IPS-20b (cell line): ENCODE measurements around the gene CPSF4.
A peak's percentile ranks its signal among the peaks of the same experiment; 100 is the strongest.
"Not testable (repeated sequence)": the region's sequence is repeated elsewhere in the genome, so short reads cannot be mapped to it uniquely, and the experiment has no call there.

Experiments used
- H3K27ac ChIP-seq: one replicate; pipeline ENCODE4 v1.5.1; 2013; ENCODE audit warnings: low read length
- H3K27me3 ChIP-seq: 2 replicates; pipeline ENCODE4 v1.6.1; 2013; ENCODE audit warnings: mild to moderate bottlenecking, low read length, inconsistent platforms; ENCODE audit not compliant: insufficient read depth
- H3K36me3 ChIP-seq: 2 replicates; pipeline ENCODE4 v1.6.1; 2013; ENCODE audit warnings: low read depth, mild to moderate bottlenecking, inconsistent platforms, low read length, moderate library complexity; ENCODE audit not compliant: insufficient read depth
- H3K4me1 ChIP-seq: 2 replicates; pipeline ENCODE4 v1.6.1; 2013; ENCODE audit warnings: mild to moderate bottlenecking, control low read depth, inconsistent platforms, low read length, moderate library complexity; ENCODE audit not compliant: insufficient read depth
- H3K4me3 ChIP-seq: 2 replicates; pipeline ENCODE4 v1.5.1; 2013; ENCODE audit warnings: mild to moderate bottlenecking, low read length, inconsistent platforms
- H3K9ac ChIP-seq: 2 replicates; pipeline ENCODE4 v1.6.1; 2013; ENCODE audit warnings: low read depth, mild to moderate bottlenecking, inconsistent platforms, low read length, moderate library complexity
- H3K9me3 ChIP-seq: 2 replicates; pipeline ENCODE4 v1.6.1; 2013; ENCODE audit warnings: mild to moderate bottlenecking, low read depth, low read length, inconsistent platforms; ENCODE audit not compliant: insufficient read depth

The CPSF4 gene

DNA sequence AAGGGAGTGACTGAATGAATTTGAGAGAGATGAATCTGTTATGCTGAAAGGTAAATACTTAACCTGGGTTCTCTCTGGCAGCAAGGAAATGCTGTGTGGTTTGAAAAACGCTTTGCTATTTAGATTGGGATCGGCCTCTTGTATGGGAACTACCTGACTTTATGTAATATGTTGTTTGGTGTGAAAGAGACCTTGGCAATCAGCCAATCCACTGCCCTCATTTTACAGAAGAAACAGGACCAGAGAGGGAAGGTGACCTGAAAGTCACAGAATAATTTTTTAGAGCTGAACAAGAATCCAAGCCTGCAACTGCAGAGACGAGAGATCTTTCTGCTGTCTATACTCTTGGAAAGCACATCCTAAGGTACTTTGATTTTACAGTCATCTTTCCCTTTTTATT, 28.9 kb upstream of the CPSF4 start:
- Histone ChIP-seq H3K9me3 (no peaks in the 10 kb centered on the region), H3K4me3 (peak overlapping the region; percentile 100), H3K4me1 (peaks cover 13% of the 10 kb centered on the region), H3K9ac (peak overlapping the region; percentile 100), H3K27ac (no peak overlapping the region), H3K36me3 (peaks cover 55% of the 10 kb centered on the region), H3K27me3 (no peaks in the 10 kb centered on the region)

- Histone ChIP-seq H3K4me3 (no peak overlapping the region), H3K4me1 (peaks cover 13% of the 10 kb centered on the region), H3K36me3 (peaks cover 56% of the 10 kb centered on the region), H3K27me3 (no peaks in the 10 kb centered on the region), H3K9ac (no peak overlapping the region), H3K9me3 (no peaks in the 10 kb centered on the region), H3K27ac (no peak overlapping the region)
These were observed 28.1 kb upstream of the CPSF4 start for GRCh38 chr7:99410635-99411034.

DNA sequence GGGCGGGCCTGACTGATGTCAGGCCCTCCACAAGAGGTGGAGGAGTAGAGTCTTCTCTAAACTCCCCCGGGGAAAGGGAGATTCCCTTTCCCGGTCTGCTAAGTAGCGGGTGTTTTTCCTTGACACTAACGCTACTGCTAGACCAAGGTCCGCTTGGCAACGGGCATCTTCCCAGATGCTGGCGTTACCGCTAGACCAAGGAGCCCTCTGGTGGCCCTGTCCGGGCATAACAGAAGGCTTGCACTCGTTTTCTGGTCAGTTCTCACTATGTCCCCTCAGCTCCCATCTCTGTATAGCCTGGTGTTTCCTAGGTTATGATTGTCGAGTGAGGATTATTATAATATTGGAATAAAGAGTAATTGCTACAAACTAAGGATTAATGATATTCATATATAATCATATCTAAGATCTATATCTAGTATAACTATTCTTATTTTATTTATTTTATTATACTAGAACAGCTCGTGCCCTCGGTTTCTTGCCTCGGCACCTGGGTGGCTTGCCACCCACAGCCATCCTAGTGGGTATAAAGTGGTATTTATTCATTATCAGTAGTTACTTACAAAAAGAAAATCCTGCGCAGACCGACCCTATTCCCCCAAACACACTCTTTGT, 23.1 kb upstream of the CPSF4 start:
- H3K27ac ChIP-seq, H3K9ac ChIP-seq, H3K27me3 ChIP-seq, H3K4me1 ChIP-seq, H3K4me3 ChIP-seq, H3K9me3 ChIP-seq: not testable (repeated sequence)
- peaks cover 92% of the 10 kb centered on the region for H3K36me3 ChIP-seq

DNA sequence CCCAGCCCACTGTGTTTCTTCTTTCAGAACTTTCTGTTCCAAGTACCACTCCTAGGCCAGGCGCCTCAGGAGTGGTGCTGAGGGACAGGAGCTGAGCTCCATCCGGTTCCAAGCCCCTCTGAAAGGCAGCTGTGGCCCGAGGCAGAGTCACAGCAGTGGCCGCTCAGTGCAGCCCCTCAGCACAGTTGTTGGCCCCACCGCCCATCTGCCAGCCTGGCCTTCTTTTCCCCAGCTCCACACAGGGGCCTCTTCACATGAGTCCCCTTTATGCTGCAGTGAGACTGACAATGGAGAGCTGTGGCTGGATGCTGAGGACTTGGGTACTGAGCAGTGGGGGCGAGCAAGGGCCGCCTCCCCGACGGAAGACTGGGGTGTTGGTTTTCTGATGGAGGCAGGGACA, 20.5 kb upstream of the CPSF4 start:
- H3K4me1 ChIP-seq: no peaks in the 10 kb centered on the region; the same call in 1 of the 2 replicates
- peaks cover 93% of the 10 kb centered on the region for H3K36me3 ChIP-seq
- no peaks in the 10 kb centered on the region for H3K9me3 ChIP-seq
- H3K9ac ChIP-seq: no peak overlapping the region
- H3K27me3 ChIP-seq: no peaks in the 10 kb centered on the region
- no peak overlapping the region for H3K4me3 ChIP-seq
- H3K27ac ChIP-seq: no peak overlapping the region

- Histone ChIP-seq H3K36me3 (peaks cover 94% of the 10 kb centered on the region), H3K4me1 (no peaks in the 10 kb centered on the region; the same call in 1 of the 2 replicates), H3K27me3 (no peaks in the 10 kb centered on the region), H3K4me3 (no peak overlapping the region), H3K9ac (no peak overlapping the region), H3K9me3 (no peaks in the 10 kb centered on the region), H3K27ac (no peak overlapping the region)
These were observed 19.3 kb upstream of the CPSF4 start for GRCh38 chr7:99419323-99420021.

DNA sequence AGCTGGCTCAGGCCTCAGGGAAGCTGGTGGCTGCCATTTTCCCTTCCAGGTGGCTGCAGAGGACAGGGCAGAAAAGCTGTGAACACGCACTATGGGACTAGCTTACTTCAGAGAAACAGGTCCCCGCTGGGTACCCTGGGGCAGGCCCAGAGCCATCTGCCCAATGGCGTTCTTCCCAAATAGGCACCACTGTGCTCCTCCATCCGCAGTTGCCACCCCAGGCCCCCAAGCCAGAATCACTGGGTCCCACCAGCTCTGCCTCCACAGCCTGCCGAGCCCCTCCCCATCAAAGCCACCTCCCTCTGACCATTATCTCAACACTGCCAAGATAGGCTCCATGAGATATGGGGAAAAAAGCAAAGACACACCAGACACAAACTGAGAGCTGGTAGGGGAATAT, 18.5 kb upstream of the CPSF4 start:
- Histone ChIP-seq H3K27ac (no peak overlapping the region), H3K27me3 (no peaks in the 10 kb centered on the region), H3K4me3 (no peak overlapping the region), H3K36me3 (peaks cover 94% of the 10 kb centered on the region), H3K4me1 (no peaks in the 10 kb centered on the region; the same call in 1 of the 2 replicates), H3K9ac (no peak overlapping the region), H3K9me3 (no peaks in the 10 kb centered on the region)

DNA sequence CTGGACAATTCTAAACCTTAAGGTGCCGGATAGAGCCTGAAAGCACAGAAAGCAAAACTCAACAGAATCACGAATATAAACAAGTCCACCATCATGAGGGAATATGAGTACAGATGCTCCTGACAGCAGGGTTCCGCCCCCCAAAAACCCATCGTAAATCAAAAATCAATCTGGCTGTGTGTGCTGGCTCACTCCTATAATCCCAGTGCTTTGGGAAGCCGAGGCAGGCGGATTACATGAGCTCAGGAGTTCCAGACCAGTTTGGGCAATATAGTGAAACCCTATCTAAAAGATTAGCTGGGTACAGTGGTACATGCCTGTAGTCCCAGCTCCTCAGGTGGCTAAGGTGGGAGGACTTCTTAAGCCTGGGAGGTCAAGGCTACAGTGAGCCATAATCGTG, 17.8 kb upstream of the CPSF4 start:
- Histone ChIP-seq H3K9me3 (no peaks in the 10 kb centered on the region), H3K36me3 (peaks cover 97% of the 10 kb centered on the region), H3K27ac (no peak overlapping the region)

GRCh38 chr7:99422186-99422585, 16.6 kb upstream of the CPSF4 start:
- H3K4me3 ChIP-seq: no peak overlapping the region
- no peaks in the 10 kb centered on the region; the same call in 1 of the 2 replicates for H3K4me1 ChIP-seq
- H3K27me3 ChIP-seq: no peaks in the 10 kb centered on the region
- no peaks in the 10 kb centered on the region for H3K9me3 ChIP-seq
- H3K27ac ChIP-seq: no peak overlapping the region
- peaks cover 85% of the 10 kb centered on the region for H3K36me3 ChIP-seq
- H3K9ac ChIP-seq: no peak overlapping the region

More for the DNA sequence above, 17.8 kb upstream of the CPSF4 start:
- Histone ChIP-seq H3K4me1 (no peaks in the 10 kb centered on the region; the same call in 1 of the 2 replicates), H3K4me3 (no peak overlapping the region), H3K27me3 (no peaks in the 10 kb centered on the region), H3K9ac (no peak overlapping the region)

GRCh38 chr7:99422625-99423024, 16.1 kb upstream of the CPSF4 start:
- no peak overlapping the region for H3K4me3 ChIP-seq
- H3K9me3 ChIP-seq: no peaks in the 10 kb centered on the region
- no peak overlapping the region for H3K9ac ChIP-seq
- H3K27me3 ChIP-seq: no peaks in the 10 kb centered on the region
- H3K4me1 ChIP-seq: no peaks in the 10 kb centered on the region; the same call in 1 of the 2 replicates
- H3K36me3 ChIP-seq: peaks cover 81% of the 10 kb centered on the region
- H3K27ac ChIP-seq: no peak overlapping the region

GRCh38 chr7:99424932-99425730, 13.6 kb upstream of the CPSF4 start:
- peaks cover 75% of the 10 kb centered on the region for H3K36me3 ChIP-seq
- no peak overlapping the region for H3K4me3 ChIP-seq
- H3K9me3 ChIP-seq: no peaks in the 10 kb centered on the region
- no peaks in the 10 kb centered on the region for H3K27me3 ChIP-seq
- H3K9ac ChIP-seq: no peak overlapping the region
- H3K4me1 ChIP-seq: no peaks in the 10 kb centered on the region; the same call in 1 of the 2 replicates
- no peak overlapping the region for H3K27ac ChIP-seq

- no peaks in the 10 kb centered on the region for H3K27me3 ChIP-seq
- H3K4me1 ChIP-seq: no peaks in the 10 kb centered on the region
- H3K9me3 ChIP-seq: no peaks in the 10 kb centered on the region
- no peak overlapping the region for H3K27ac ChIP-seq
- no peak overlapping the region for H3K4me3 ChIP-seq
- H3K9ac ChIP-seq: no peak overlapping the region
- H3K36me3 ChIP-seq: peaks cover 70% of the 10 kb centered on the region
These were observed 9.7 kb upstream of the CPSF4 start for GRCh38 chr7:99428972-99429566.
